Activated naive CD8-positive, alpha-beta T cell treated with anti-CD3 and anti-CD28 coated beads for 36 hours (primary cell): ENCODE results near the gene MAST4. TPM values are rescaled to one million over a fixed set of nuclear protein-coding genes. Genes with fewer than 3 reads are reported as not detected.

Source experiments
- DNase-seq: peaks from one replicate; pipeline ENCODE4 v3.0.0; 2021
- H3K27ac Mint-ChIP-seq: one replicate; pipeline ENCODE4 v1.8.0; 2022; ENCODE audit warnings: mild to moderate bottlenecking, moderate library complexity, mixed read lengths
- H3K27me3 Mint-ChIP-seq: one replicate; pipeline ENCODE4 v1.8.0; 2022; ENCODE audit warnings: mild to moderate bottlenecking, mixed read lengths
- H3K36me3 Mint-ChIP-seq: one replicate; pipeline ENCODE4 v1.8.0; 2021; ENCODE audit warnings: mild to moderate bottlenecking, mixed read lengths
- H3K4me1 Mint-ChIP-seq: one replicate; pipeline ENCODE4 v1.8.0; 2021; ENCODE audit warnings: mixed read lengths
- H3K4me3 Mint-ChIP-seq: one replicate; pipeline ENCODE4 v1.8.0; 2022; ENCODE audit warnings: mild to moderate bottlenecking, moderate library complexity, mixed read lengths
- H3K9me3 Mint-ChIP-seq: one replicate; pipeline ENCODE4 v1.8.0; 2022; ENCODE audit warnings: mixed read lengths
- total RNA-seq, 2 experiments: library from RNA; stranded (reverse); gene quantifications; one replicate each; pipeline ENCODE4 v1.2.3, GENCODE V29; 2021

The MAST4 gene
- total RNA-seq, 2 experiments from 2014 or later: 8.9 to 9.8 TPM

- no peaks in the 10 kb centered on the region for H3K36me3 Mint-ChIP-seq
- peaks cover 47% of the 10 kb centered on the region for H3K27me3 Mint-ChIP-seq
- H3K4me1 Mint-ChIP-seq: peaks cover 13% of the 10 kb centered on the region
- H3K9me3 Mint-ChIP-seq: no peaks in the 10 kb centered on the region
- DNase-seq: no peak
- H3K4me3 Mint-ChIP-seq: no peak overlapping the region
- peak overlapping the region; percentile 73 for H3K27ac Mint-ChIP-seq
Measured at GRCh38 chr5:66850354-66851075, 254.3 kb downstream of the MAST4 start.

DNA sequence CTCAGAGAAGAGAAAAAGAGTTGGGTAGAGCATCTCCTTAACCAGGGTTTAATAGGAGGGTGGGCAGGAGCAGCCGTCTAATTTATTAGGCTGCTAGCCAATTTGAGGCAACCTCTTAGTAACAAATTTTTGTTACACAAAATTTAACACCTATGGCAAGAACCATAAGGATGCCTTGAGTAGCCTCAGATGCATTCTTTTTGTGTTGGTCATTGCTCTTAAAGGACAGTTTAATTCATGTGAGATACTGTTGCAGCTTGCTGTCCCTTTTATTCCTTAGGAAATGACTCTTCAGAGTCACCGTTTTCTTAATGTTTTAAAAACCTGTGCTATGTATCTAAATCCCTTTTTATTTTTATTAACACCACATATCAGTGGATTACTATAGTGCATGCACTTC lies 255.1 kb downstream of the MAST4 start:
- peaks cover 47% of the 10 kb centered on the region for H3K27me3 Mint-ChIP-seq
- H3K36me3 Mint-ChIP-seq: no peaks in the 10 kb centered on the region
- H3K9me3 Mint-ChIP-seq: no peaks in the 10 kb centered on the region
- no peak overlapping the region for H3K4me3 Mint-ChIP-seq
- H3K4me1 Mint-ChIP-seq: peaks cover 13% of the 10 kb centered on the region
- DNase-seq: no peak
- no peak overlapping the region for H3K27ac Mint-ChIP-seq

GRCh38 chr5:66854416-66854815 lies 258.2 kb downstream of the MAST4 start:
- Mint-ChIP-seq H3K4me3 (no peak overlapping the region), H3K9me3 (no peaks in the 10 kb centered on the region), H3K4me1 (peaks cover 10% of the 10 kb centered on the region), H3K27ac (no peak overlapping the region), H3K36me3 (no peaks in the 10 kb centered on the region), H3K27me3 (peaks cover 45% of the 10 kb centered on the region)
- no peak for DNase-seq

DNA sequence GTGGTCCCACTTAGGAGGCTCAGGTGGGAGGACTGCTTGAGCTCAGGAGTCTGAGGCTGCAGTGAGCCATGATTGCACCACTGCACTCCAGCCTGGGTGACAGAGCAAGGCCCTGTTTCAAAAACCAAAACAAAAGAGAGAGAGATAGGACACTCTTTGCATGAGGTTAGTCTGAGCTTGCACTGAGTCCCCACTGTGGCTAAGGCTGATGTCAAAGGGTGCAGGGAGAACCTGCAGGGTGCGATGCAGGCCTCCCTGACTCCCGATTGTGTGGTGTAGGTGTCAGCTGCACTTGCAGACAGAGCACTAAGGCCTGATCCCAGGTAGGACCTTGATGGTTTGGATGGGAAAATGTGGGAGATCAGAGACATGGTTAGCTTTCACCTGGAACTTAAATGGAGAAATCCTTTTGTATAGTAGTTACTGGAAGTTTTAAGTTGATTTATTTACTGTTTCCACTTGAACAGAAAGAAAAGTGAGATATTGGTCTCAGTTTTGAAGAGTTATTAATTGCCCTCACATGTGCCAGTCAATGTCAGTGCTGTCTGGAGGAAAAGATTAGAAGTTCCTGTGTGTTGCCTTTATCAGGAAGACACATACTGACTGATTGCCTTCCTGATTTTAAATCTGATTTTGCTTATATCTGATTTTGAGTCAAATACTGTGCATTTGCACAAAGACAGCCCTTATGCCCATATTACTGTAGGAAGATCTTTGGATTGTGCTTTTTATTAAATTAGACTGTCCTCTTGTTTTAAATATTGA lies 260.0 kb downstream of the MAST4 start:
- no peak for DNase-seq
- Mint-ChIP-seq H3K4me3 (no peak overlapping the region), H3K9me3 (no peaks in the 10 kb centered on the region), H3K27ac (no peak overlapping the region), H3K27me3 (peaks cover 45% of the 10 kb centered on the region), H3K36me3 (peaks cover 1% of the 10 kb centered on the region), H3K4me1 (no peaks in the 10 kb centered on the region)

- no peaks in the 10 kb centered on the region for H3K9me3 Mint-ChIP-seq
- no peak overlapping the region for H3K27ac Mint-ChIP-seq
- H3K4me1 Mint-ChIP-seq: no peaks in the 10 kb centered on the region
- peaks cover 1% of the 10 kb centered on the region for H3K36me3 Mint-ChIP-seq
- no peak overlapping the region for H3K4me3 Mint-ChIP-seq
- DNase-seq: no peak
- H3K27me3 Mint-ChIP-seq: peaks cover 56% of the 10 kb centered on the region
Measured at GRCh38 chr5:66859526-66859925, 263.3 kb downstream of the MAST4 start.

DNA sequence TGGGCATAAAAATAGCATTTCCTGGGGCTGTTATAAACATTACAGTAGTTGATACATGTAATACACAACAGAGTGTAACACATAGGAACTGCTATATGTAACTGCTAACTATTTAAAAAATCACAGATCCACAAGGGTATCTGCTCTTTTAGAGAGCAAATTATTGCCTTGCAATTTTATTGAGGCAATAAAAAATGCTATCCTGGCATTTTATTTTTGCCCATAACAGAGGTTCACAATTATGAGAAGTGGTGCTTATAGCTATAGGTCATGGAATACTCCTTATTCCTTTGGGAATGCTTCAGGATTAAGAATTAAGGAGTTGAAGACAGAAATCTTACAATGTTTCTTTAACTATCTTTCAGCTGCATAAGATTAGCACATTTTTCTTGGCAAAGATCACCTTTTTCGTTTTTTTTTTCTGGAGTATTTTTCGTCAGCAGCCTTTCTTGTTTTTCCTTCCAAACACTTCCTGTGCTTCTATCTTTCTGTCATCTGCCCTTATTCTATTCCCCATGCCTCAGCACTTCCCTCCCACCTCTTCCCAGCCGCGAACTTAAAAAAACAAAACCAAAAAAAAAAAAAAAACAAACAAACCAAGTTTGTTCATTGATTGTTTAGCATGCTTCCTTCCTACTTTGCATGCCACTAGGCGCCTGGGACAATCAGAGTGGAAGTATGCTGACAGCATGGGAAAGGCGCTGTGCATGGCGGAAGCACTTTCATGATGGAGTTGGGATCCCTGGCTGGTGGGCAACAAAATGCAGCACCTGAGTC lies 264.2 kb downstream of the MAST4 start:
- peaks cover 1% of the 10 kb centered on the region for H3K36me3 Mint-ChIP-seq
- H3K27ac Mint-ChIP-seq: no peak overlapping the region
- H3K4me3 Mint-ChIP-seq: no peak overlapping the region
- H3K4me1 Mint-ChIP-seq: no peaks in the 10 kb centered on the region
- no peak for DNase-seq
- H3K9me3 Mint-ChIP-seq: no peaks in the 10 kb centered on the region
- H3K27me3 Mint-ChIP-seq: peaks cover 61% of the 10 kb centered on the region

GRCh38 chr5:66861402-66861801 lies 265.2 kb downstream of the MAST4 start:
- no peaks in the 10 kb centered on the region for H3K9me3 Mint-ChIP-seq
- peaks cover 61% of the 10 kb centered on the region for H3K27me3 Mint-ChIP-seq
- no peak overlapping the region for H3K27ac Mint-ChIP-seq
- H3K4me3 Mint-ChIP-seq: no peak overlapping the region
- no peaks in the 10 kb centered on the region for H3K4me1 Mint-ChIP-seq
- H3K36me3 Mint-ChIP-seq: peaks cover 1% of the 10 kb centered on the region
- DNase-seq: no peak

- no peak overlapping the region for H3K27ac Mint-ChIP-seq
- H3K4me3 Mint-ChIP-seq: no peak overlapping the region
- peaks cover 1% of the 10 kb centered on the region for H3K36me3 Mint-ChIP-seq
- H3K9me3 Mint-ChIP-seq: no peaks in the 10 kb centered on the region
- DNase-seq: no peak
- no peaks in the 10 kb centered on the region for H3K4me1 Mint-ChIP-seq
- peaks cover 61% of the 10 kb centered on the region for H3K27me3 Mint-ChIP-seq
Measured at GRCh38 chr5:66862020-66862419, 265.8 kb downstream of the MAST4 start.

DNA sequence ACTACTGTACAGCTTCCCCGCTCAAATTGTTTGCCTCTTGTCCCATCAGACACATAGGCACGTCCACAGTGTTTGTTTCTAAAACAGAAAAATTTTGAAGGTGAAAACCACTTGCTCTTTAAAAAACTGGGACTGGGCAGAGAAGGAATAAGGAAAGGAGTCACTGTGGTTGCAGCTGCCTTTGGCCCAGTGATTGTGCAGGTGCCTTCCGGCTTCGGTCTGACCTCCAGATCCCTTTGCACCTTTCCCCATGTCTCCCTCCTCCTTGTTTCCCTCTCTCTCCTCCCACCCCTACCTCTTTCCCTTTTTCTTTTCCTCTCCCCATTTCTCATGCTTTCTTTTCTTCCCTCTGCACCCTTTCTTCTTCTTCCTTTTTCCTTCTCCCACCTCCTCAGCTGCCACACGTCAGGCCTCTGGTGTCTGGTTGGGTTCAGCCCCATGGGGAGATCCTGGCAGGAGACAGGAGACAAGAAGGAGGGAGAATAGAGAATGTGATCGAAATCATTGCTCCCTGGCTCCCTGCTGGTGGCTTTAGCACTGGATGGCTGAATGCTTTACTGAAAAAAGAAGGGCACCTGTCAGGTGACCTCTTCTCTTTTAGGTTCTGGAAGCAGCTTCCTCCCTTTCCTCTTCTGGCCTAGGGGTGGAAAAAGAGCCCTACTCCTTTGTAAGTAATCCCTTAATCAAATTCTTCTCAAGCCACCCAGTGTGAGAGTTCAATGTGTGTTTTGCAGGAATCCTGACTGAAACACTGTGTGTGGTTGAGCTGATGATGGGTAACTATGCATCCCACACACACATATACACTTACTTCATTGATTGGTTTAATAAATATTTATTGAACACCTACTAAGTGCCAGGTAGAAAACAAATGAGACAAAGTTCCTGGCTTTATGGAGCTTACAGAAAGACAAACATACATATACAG lies 267.3 kb downstream of the MAST4 start:
- no peak overlapping the region for H3K4me3 Mint-ChIP-seq
- H3K27me3 Mint-ChIP-seq: peaks cover 57% of the 10 kb centered on the region
- no peaks in the 10 kb centered on the region for H3K9me3 Mint-ChIP-seq
- peaks cover 1% of the 10 kb centered on the region for H3K36me3 Mint-ChIP-seq
- no peaks in the 10 kb centered on the region for H3K4me1 Mint-ChIP-seq
- H3K27ac Mint-ChIP-seq: no peak overlapping the region
- no peak for DNase-seq

GRCh38 chr5:66864240-66864884 lies 268.2 kb downstream of the MAST4 start:
- DNase-seq: no peak
- Mint-ChIP-seq H3K4me1 (no peaks in the 10 kb centered on the region), H3K4me3 (no peak overlapping the region), H3K27me3 (peaks cover 54% of the 10 kb centered on the region), H3K27ac (no peak overlapping the region), H3K9me3 (no peaks in the 10 kb centered on the region), H3K36me3 (peaks cover 1% of the 10 kb centered on the region)

DNA sequence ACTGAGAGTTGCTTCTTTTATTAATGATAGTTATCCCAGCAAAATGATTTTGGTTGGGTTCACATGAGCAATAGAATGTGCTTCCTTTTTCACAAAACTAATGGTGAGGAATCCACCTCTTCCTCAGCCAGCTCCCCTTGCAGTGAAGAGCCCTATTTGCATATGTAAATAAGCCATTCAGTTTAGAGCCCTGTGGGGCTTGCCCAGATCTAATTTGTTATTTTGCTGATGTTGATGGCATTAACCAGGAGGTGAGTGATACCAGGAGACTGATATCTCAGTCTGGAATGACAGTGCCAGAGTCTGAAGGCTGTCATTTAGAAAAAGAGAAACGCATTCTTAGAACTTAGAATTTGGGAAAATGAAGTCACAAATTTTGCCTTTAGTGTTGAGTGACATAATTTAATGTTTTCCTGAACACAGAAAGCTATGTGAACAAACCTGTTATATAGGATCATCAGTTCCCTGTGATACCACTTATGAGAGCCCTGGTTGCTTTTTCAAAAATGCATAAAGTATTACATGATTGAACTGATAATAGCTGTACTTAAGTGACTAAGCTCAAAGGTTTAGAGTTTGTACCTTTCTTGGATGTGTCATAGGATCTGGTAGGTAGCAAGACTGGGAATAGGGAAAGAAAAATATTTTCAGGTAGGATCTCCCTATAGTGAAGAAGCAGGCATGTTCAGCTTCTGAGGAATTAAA lies 271.6 kb downstream of the MAST4 start:
- no peaks in the 10 kb centered on the region for H3K36me3 Mint-ChIP-seq
- H3K27ac Mint-ChIP-seq: no peak overlapping the region
- no peak for DNase-seq
- no peak overlapping the region for H3K4me3 Mint-ChIP-seq
- H3K4me1 Mint-ChIP-seq: no peaks in the 10 kb centered on the region
- no peaks in the 10 kb centered on the region for H3K9me3 Mint-ChIP-seq
- H3K27me3 Mint-ChIP-seq: peaks cover 23% of the 10 kb centered on the region

DNA sequence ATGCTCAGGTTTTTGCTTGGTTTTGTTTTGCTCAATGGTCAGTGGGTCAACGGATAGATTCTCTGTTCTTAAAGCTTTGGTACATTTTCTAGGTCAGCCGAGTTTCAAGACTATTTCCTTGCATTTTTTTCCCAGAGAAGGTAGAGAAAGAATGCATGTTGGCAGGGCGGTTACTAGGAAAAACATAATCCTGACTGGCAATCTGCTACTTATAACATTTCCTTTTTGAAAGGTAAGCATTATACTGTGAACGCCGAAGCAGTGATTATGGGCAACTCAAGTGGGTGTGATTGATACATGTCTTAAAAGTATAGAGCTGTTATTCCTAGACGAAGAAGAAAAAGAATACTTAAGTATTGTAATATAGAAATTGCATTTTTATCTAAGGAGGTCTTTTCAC lies 273.2 kb downstream of the MAST4 start:
- Mint-ChIP-seq H3K4me3 (no peak overlapping the region), H3K27ac (no peak overlapping the region), H3K4me1 (no peaks in the 10 kb centered on the region), H3K9me3 (no peaks in the 10 kb centered on the region), H3K36me3 (no peaks in the 10 kb centered on the region), H3K27me3 (peaks cover 7% of the 10 kb centered on the region)
- no peak for DNase-seq

GRCh38 chr5:66870708-66871107 lies 274.5 kb downstream of the MAST4 start:
- Mint-ChIP-seq H3K27ac (no peak overlapping the region), H3K36me3 (no peaks in the 10 kb centered on the region), H3K4me3 (no peak overlapping the region), H3K9me3 (no peaks in the 10 kb centered on the region), H3K27me3 (no peaks in the 10 kb centered on the region), H3K4me1 (peaks cover 2% of the 10 kb centered on the region)
- no peak for DNase-seq

GRCh38 chr5:66871651-66872050 lies 275.5 kb downstream of the MAST4 start:
- H3K36me3 Mint-ChIP-seq: no peaks in the 10 kb centered on the region
- H3K9me3 Mint-ChIP-seq: no peaks in the 10 kb centered on the region
- no peak for DNase-seq
- H3K4me1 Mint-ChIP-seq: peaks cover 2% of the 10 kb centered on the region
- H3K4me3 Mint-ChIP-seq: no peak overlapping the region
- no peaks in the 10 kb centered on the region for H3K27me3 Mint-ChIP-seq
- H3K27ac Mint-ChIP-seq: no peak overlapping the region
